IMR-90 (cell line): ENCODE results near the gene BAIAP2. TPM values are rescaled to one million over a fixed set of nuclear protein-coding genes. Genes with fewer than 3 reads are reported as not detected.

ENCODE experiments used
- ATAC-seq: fragments of 200-7000 bp; cut with Tn5 transposase; 2 replicates; pipeline ENCODE4 v1.9.1; 2020; ENCODE audit warnings: low read depth, mild to moderate bottlenecking, moderate library complexity
- BruUV-seq: library from RNA; stranded (reverse); fragments of 400-500 nt; replicated peaks from 2 replicates; lab custom pipeline; 2021; lab: Mats Ljungman, UMichigan
- CTCF ChIA-PET: fragments of 300-600 bp; formaldehyde crosslinking; extraction: SDS; loops from one replicate; lab custom pipeline; 2021; ENCODE audit warnings: antibody characterized with exemption; lab: Yijun Ruan, JAX
- POLR2A ChIA-PET: fragments of 300-600 bp; sonication (Branson Sonifier 250); formaldehyde crosslinking; loops from one replicate; lab custom pipeline; 2022; ENCODE audit warnings: antibody characterized with exemption; ENCODE audit not compliant: unreplicated experiment; lab: Charles Lee
- DNase-seq: peaks from one replicate; pipeline ENCODE4 v3.0.0; 2013
- H2AFZ ChIP-seq: replicated peaks from 2 replicates; pipeline ENCODE3; 2013; ENCODE audit warnings: low read length, mild to moderate bottlenecking; ENCODE audit not compliant: poor library complexity
- H2AK5ac ChIP-seq: 2 replicates; pipeline ENCODE4 v1.6.1; 2013; ENCODE audit warnings: low read depth, low read length, inconsistent platforms
- H2AK9ac ChIP-seq: replicated peaks from 2 replicates; pipeline ENCODE3; 2013; ENCODE audit warnings: mild to moderate bottlenecking, low read depth, low read length, moderate library complexity; ENCODE audit not compliant: poor library complexity
- H2BK120ac ChIP-seq: 2 replicates; pipeline ENCODE4 v1.6.1; 2013; ENCODE audit warnings: low read depth, low read length, inconsistent platforms
- H2BK15ac ChIP-seq: 3 replicates; pipeline ENCODE4 v1.6.1; 2013; ENCODE audit warnings: low read depth, low read length, inconsistent platforms
- H2BK20ac ChIP-seq: 2 replicates; pipeline ENCODE4 v1.6.1; 2013; ENCODE audit warnings: low read depth, mild to moderate bottlenecking, inconsistent platforms, low read length, moderate library complexity
- H2BK5ac ChIP-seq: 2 replicates; pipeline ENCODE4 v1.6.1; 2013; ENCODE audit warnings: mild to moderate bottlenecking, low read depth, low read length, inconsistent platforms; ENCODE audit not compliant: poor library complexity, severe bottlenecking
- H3K14ac ChIP-seq: replicated peaks from 2 replicates; pipeline ENCODE4 v1.6.1; 2013; ENCODE audit warnings: low read depth, low read length, inconsistent platforms
- H3K18ac ChIP-seq: 2 replicates; pipeline ENCODE4 v1.6.1; 2013; ENCODE audit warnings: low read depth, low read length, control low read depth
- H3K23ac ChIP-seq: 2 replicates; pipeline ENCODE4 v1.6.1; 2013; ENCODE audit warnings: low read depth, low read length, inconsistent platforms
- H3K27ac ChIP-seq: 2 replicates; pipeline ENCODE4 v1.5.1; 2013; ENCODE audit warnings: mild to moderate bottlenecking, control low read depth, low read length; ENCODE audit not compliant: insufficient read depth
- H3K27me3 ChIP-seq: 2 replicates; pipeline ENCODE4 v1.6.1; 2013; ENCODE audit warnings: low read length; ENCODE audit not compliant: control insufficient read depth, insufficient read depth
- H3K36me3 ChIP-seq: 2 replicates; pipeline ENCODE4 v1.6.1; 2013; ENCODE audit warnings: low read length, mixed read lengths; ENCODE audit not compliant: control insufficient read depth, insufficient read depth
- H3K4ac ChIP-seq: 2 replicates; pipeline ENCODE4 v1.6.1; 2013; ENCODE audit warnings: low read depth, low read length, inconsistent platforms
- H3K4me1 ChIP-seq: 2 replicates; pipeline ENCODE4 v1.6.1; 2013; ENCODE audit warnings: low read length, mixed read lengths; ENCODE audit not compliant: control insufficient read depth, insufficient read depth
- H3K4me2 ChIP-seq: 2 replicates; pipeline ENCODE4 v1.6.1; 2013; ENCODE audit warnings: low read depth, mild to moderate bottlenecking, control low read depth, low read length, moderate library complexity
- H3K4me3 ChIP-seq: 2 replicates; pipeline ENCODE4 v1.5.1; 2013; ENCODE audit warnings: low read depth, mild to moderate bottlenecking, control low read depth, low read length, moderate library complexity; ENCODE audit not compliant: insufficient read depth
- H3K56ac ChIP-seq: 2 replicates; pipeline ENCODE4 v1.6.1; 2013; ENCODE audit warnings: low read length, inconsistent platforms; ENCODE audit not compliant: insufficient read depth; ENCODE audit errors: extremely low read depth
- H3K79me1 ChIP-seq, 2 experiments: 2 replicates each; pipeline ENCODE4 v1.6.1; 2013; ENCODE audit warnings: low read length in 2 of 2, inconsistent platforms in 1 of 2, low read depth in 1 of 2
- H3K9ac ChIP-seq: 2 replicates; pipeline ENCODE4 v1.6.1; 2013; ENCODE audit warnings: low read depth, low read length, control low read depth
- H3K9me1 ChIP-seq: 2 replicates; pipeline ENCODE4 v1.6.1; 2013; ENCODE audit warnings: low read length, inconsistent platforms; ENCODE audit not compliant: insufficient read depth
- H3K9me3 ChIP-seq: 2 replicates; pipeline ENCODE4 v1.6.1; 2013; ENCODE audit warnings: low read length; ENCODE audit not compliant: control insufficient read depth, insufficient read depth
- H4K20me1 ChIP-seq: 2 replicates; pipeline ENCODE4 v1.6.1; 2013; ENCODE audit warnings: low read length, inconsistent platforms; ENCODE audit not compliant: insufficient read depth
- H4K5ac ChIP-seq: 2 replicates; pipeline ENCODE4 v1.6.1; 2013; ENCODE audit warnings: mild to moderate bottlenecking, low read depth, low read length, control low read depth
- H4K8ac ChIP-seq, 2 experiments: 2 replicates each; pipeline ENCODE4 v1.6.1; 2013; ENCODE audit warnings: low read depth in 2 of 2, low read length in 2 of 2, control low read depth in 1 of 2, inconsistent platforms in 1 of 2
- H4K91ac ChIP-seq: 2 replicates; pipeline ENCODE4 v1.6.1; 2013; ENCODE audit warnings: low read depth, low read length, inconsistent platforms; ENCODE audit not compliant: insufficient read depth
- BHLHE40 ChIP-seq: fragments of 150-350 bp; IDR thresholded peaks from 2 replicates; pipeline ENCODE4 v1.6.1; 2016; ENCODE audit warnings: mild to moderate bottlenecking, low read depth, low read length
- CHD1 ChIP-seq: IDR thresholded peaks from 2 replicates; pipeline ENCODE4 v1.6.1; 2012; ENCODE audit warnings: low read depth, low read length, improper control_type of control experiment
- ELK1 ChIP-seq: fragments of 150-350 bp; IDR thresholded peaks from 2 replicates; pipeline ENCODE4 v1.6.1; 2016; ENCODE audit warnings: low read depth, mild to moderate bottlenecking, low read length, moderate library complexity, borderline replicate concordance
- FOS ChIP-seq: fragments of 150-350 bp; IDR thresholded peaks from 2 replicates; pipeline ENCODE4 v1.6.1; 2016; ENCODE audit warnings: low read depth, low read length
- MAZ ChIP-seq: IDR thresholded peaks from 2 replicates; pipeline ENCODE4 v1.6.1; 2012; ENCODE audit warnings: low read depth, mild to moderate bottlenecking, low read length, improper control_type of control experiment, moderate library complexity, borderline replicate concordance
- MXI1 ChIP-seq: IDR thresholded peaks from 2 replicates; pipeline ENCODE4 v1.6.1; 2012; ENCODE audit warnings: low read depth, mild to moderate bottlenecking, low read length, moderate library complexity, borderline replicate concordance
- NFE2L2 ChIP-seq: fragments of 150-350 bp; IDR thresholded peaks from 2 replicates; pipeline ENCODE4 v1.6.1; 2016; ENCODE audit warnings: low read depth, mild to moderate bottlenecking, low read length
- POLR2A ChIP-seq: IDR thresholded peaks from 2 replicates; pipeline ENCODE4 v1.6.1; 2012; ENCODE audit warnings: mild to moderate bottlenecking, low read depth, low read length
- RCOR1 ChIP-seq: IDR thresholded peaks from 2 replicates; pipeline ENCODE4 v1.6.1; 2012; ENCODE audit warnings: mild to moderate bottlenecking, low read length, improper control_type of control experiment; ENCODE audit not compliant: insufficient replicate concordance
- WGBS, 2 experiments: methylation state at CpG; one replicate each; pipeline versions ENCODE4 v1.1.5 to v1.1.7; 2013; ENCODE audit warnings: missing lambda C conversion rate in 2 of 2; ENCODE audit not compliant: insufficient read length in 1 of 2; ENCODE audit errors: extremely low coverage in 2 of 2; 5-methylcytosine and 5-hydroxymethylcytosine counted together
- dilution Hi-C: fragments of 300-500 bp; cut with HindIII; formaldehyde crosslinking; loops from one replicate; pipeline ENCODE4 v1.14.3; 2018; ENCODE audit warnings: low sequenced_read_pairs; ENCODE audit not compliant: unreplicated experiment
- in situ Hi-C: fragments of 300-500 bp; cut with MboI; formaldehyde crosslinking; loops from 3 replicates; pipeline ENCODE4 v1.14.3; 2019; ENCODE audit warnings: low sequenced_read_pairs, inconsistent platforms, mixed read lengths
- intact Hi-C: fragments of 100-400 bp; cut with micrococcal nuclease; formaldehyde crosslinking; loops from 2 replicates; pipeline ENCODE4 v1.10.0; 2022
- polyA plus RNA-seq, 3 experiments: library from polyadenylated mRNA; depleted of rRNA; stranded (reverse); fragments of >200 nt; gene quantifications; 2 replicates each; pipeline ENCODE4 v1.2.3, GENCODE V29; 2012; ENCODE audit warnings: low replicate concordance in 1 of 3
- total RNA-seq: library from RNA; depleted of rRNA; stranded (reverse); fragments of >200 nt; gene quantifications from 2 replicates; pipeline ENCODE4 v1.2.3, GENCODE V29; 2012

Gene BAIAP2
- total and polyA plus RNA-seq, 2 of the 4 experiments (the other 2 are of a cell fraction): 18.3 to 32.6 TPM

GRCh38 chr17:81161536-81161935 lies 126.6 kb downstream of the BAIAP2 start:
- no peak overlapping the region for H2AK9ac ChIP-seq
- no peak overlapping the region for H2AK5ac ChIP-seq
- H2BK20ac ChIP-seq: no peak overlapping the region
- no peak overlapping the region for H3K56ac ChIP-seq
- CTCF ChIA-PET: no interaction called here
- no peak overlapping the region for H3K4ac ChIP-seq
- no peak for DNase-seq
- H3K18ac ChIP-seq: no peak overlapping the region
- no peak overlapping the region for H2AFZ ChIP-seq
- no peaks in the 10 kb centered on the region for H3K9me3 ChIP-seq
- BruUV-seq: no TSS peak
- in situ Hi-C loops: no loop called here
- H4K8ac ChIP-seq: no peak overlapping the region
- H2BK120ac ChIP-seq: no peak overlapping the region
- no peak overlapping the region for H4K91ac ChIP-seq
- no peak overlapping the region for H2BK5ac ChIP-seq
- no peak for ATAC-seq
- H3K79me1 ChIP-seq: no peaks in the 10 kb centered on the region
- no peaks in the 10 kb centered on the region for H3K36me3 ChIP-seq
- H3K9me1 ChIP-seq: no peaks in the 10 kb centered on the region
- no peaks in the 10 kb centered on the region for H3K4me1 ChIP-seq
- no peak overlapping the region for H3K4me3 ChIP-seq
- no peaks in the 10 kb centered on the region for H4K20me1 ChIP-seq
- dilution Hi-C loops: no loop called here
- H3K9ac ChIP-seq: no peak overlapping the region
- no peak overlapping the region for H2BK15ac ChIP-seq
- H4K5ac ChIP-seq: no peak overlapping the region
- POLR2A ChIA-PET: no interaction called here
- 85% methylated on average over 8 of the region's 15 CpGs; no CpG with 5 or more reads in 1 of the 2 experiments for WGBS, 2 experiments
- no peak overlapping the region for H3K14ac ChIP-seq
- TF ChIP-seq FOS: no peak
- TF ChIP-seq CHD1: no peak
- TF ChIP-seq MXI1: no peak
- no peak for TF ChIP-seq ELK1
- no peak for TF ChIP-seq MAZ
- no peak for TF ChIP-seq RCOR1
- TF ChIP-seq BHLHE40: no peak
- no peak for TF ChIP-seq NFE2L2
- TF ChIP-seq POLR2A: no peak
- H3K23ac ChIP-seq: no peak overlapping the region
- intact Hi-C loops: no loop called here
- H3K4me2 ChIP-seq: no peak overlapping the region
- H3K27me3 ChIP-seq: peaks cover 35% of the 10 kb centered on the region; the same call in 1 of the 2 replicates
- no peak overlapping the region for H3K27ac ChIP-seq
